ENCODE data around the gene PPM1E.

- TF ChIP-seq, protein P1, sequence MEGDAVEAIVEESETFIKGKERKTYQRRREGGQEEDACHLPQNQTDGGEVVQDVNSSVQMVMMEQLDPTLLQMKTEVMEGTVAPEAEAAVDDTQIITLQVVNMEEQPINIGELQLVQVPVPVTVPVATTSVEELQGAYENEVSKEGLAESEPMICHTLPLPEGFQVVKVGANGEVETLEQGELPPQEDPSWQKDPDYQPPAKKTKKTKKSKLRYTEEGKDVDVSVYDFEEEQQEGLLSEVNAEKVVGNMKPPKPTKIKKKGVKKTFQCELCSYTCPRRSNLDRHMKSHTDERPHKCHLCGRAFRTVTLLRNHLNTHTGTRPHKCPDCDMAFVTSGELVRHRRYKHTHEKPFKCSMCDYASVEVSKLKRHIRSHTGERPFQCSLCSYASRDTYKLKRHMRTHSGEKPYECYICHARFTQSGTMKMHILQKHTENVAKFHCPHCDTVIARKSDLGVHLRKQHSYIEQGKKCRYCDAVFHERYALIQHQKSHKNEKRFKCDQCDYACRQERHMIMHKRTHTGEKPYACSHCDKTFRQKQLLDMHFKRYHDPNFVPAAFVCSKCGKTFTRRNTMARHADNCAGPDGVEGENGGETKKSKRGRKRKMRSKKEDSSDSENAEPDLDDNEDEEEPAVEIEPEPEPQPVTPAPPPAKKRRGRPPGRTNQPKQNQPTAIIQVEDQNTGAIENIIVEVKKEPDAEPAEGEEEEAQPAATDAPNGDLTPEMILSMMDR (IDR thresholded peaks at IDR 0.05), result no peak
- TF ChIP-seq POLR2A (IDR thresholded peaks at IDR 0.05) (no peak), POLR2AphosphoS5 (IDR thresholded peaks at IDR 0.05) (no peak)
Observed at GRCh38 chr17:58755269-58755576, 431 bp upstream of the PPM1E start.
